Upper lobe of left lung (tissue), 6 donors: ENCODE measurements around the gene PRKCH. TPM values are rescaled to one million over a fixed set of nuclear protein-coding genes. Genes with fewer than 3 reads are reported as not detected.
"Not testable (repeated sequence)": the region's sequence is repeated elsewhere in the genome, so short reads cannot be mapped to it uniquely, and the experiment has no call there.

ENCODE experiments used
- ATAC-seq, 2 donors: fragments of 200-7000 bp; cut with Tn5 transposase; one replicate each; pipeline ENCODE4 v1.9.1; 2022; ENCODE audit warnings: mild to moderate bottlenecking in 2 of 2, moderate library complexity in 2 of 2; ENCODE audit not compliant: low FRiP score in 2 of 2
- DNase-seq, 2 donors: peaks; one replicate each; pipeline ENCODE4 v3.0.0-alpha.2; 2019 to 2020
- H3K27ac ChIP-seq, 4 donors: fragments of 200-600 bp; sonication (generic); one replicate each; pipeline ENCODE4 v1.5.1; 2016 to 2019
- H3K27me3 ChIP-seq, 4 donors: fragments of 200-600 bp; sonication (generic); one replicate each; pipeline ENCODE4 v1.5.1; 2017 to 2019
- H3K36me3 ChIP-seq, 4 donors: fragments of 200-600 bp; sonication (generic); one replicate each; pipeline ENCODE4 v1.5.1; 2016 to 2019
- H3K4me1 ChIP-seq, 4 donors: fragments of 200-600 bp; sonication (generic); one replicate each; pipeline ENCODE4 v1.5.1; 2018 to 2019
- H3K4me3 ChIP-seq, 4 donors: fragments of 200-600 bp; sonication (generic); one replicate each; pipeline ENCODE4 v1.5.1; 2017 to 2019; ENCODE audit warnings: mild to moderate bottlenecking in 2 of 4, moderate library complexity in 1 of 4
- H3K9me3 ChIP-seq, 4 donors: fragments of 200-600 bp; sonication (generic); one replicate each; pipeline ENCODE4 v1.5.1; 2018 to 2019
- CTCF ChIP-seq, 6 experiments: fragments of 450-650 bp in 4 of 6; fragments of 200-600 bp in 2 of 6; sonication (generic) in 2 of 6; IDR thresholded peaks; one replicate each; pipeline ENCODE4 v1.5.1; 2016 to 2019; ENCODE audit warnings: antibody characterized with exemption in 6 of 6
- EP300 ChIP-seq, 4 donors: sonication (generic); formaldehyde crosslinking; IDR thresholded peaks; one replicate each; pipeline ENCODE4 v1.5.1; 2017; ENCODE audit warnings: antibody characterized with exemption in 4 of 4, control low read depth in 2 of 4
- POLR2A ChIP-seq, 4 donors: fragments of 450-650 bp; IDR thresholded peaks; one replicate each; pipeline ENCODE4 v1.5.1; 2016 to 2017; ENCODE audit warnings: antibody characterized with exemption in 4 of 4, mild to moderate bottlenecking in 2 of 4
- POLR2AphosphoS5 ChIP-seq, 2 donors: sonication (generic); formaldehyde crosslinking; IDR thresholded peaks; one replicate each; pipeline ENCODE4 v1.5.1; 2017; ENCODE audit warnings: antibody characterized with exemption in 2 of 2
- WGBS, 2 donors: methylation state at CpG; one replicate each; pipeline ENCODE4 v1.1.5; 2017 to 2018; 5-methylcytosine and 5-hydroxymethylcytosine counted together
- total RNA-seq, 6 donors: library from RNA; depleted of rRNA in 4 of 6; stranded (reverse); fragments of >200 nt in 4 of 6; gene quantifications; one replicate each; pipeline versions ENCODE4 v1.1.0 to v1.2.1, GENCODE V29; 2016 to 2021
- donor health status: DM: no; HTN: no; CAD: no; lungs with moderate emphysema.
- donor health status: DM: no; HTN: yes; CAD: no; lungs with severe emphysema.

Gene PRKCH
- total RNA-seq, 6 donors from 2014 or later = 54.0 to 102 (median 76.6) TPM

- no peak overlapping the region for H3K27ac ChIP-seq
- H3K27me3 ChIP-seq = no peaks in the 10 kb centered on the region
- ATAC-seq = no peak
- WGBS, 2 donors = 21 to 31% methylated on average over 2 of the region's 2 CpGs
- no peak overlapping the region for H3K4me3 ChIP-seq
- H3K36me3 ChIP-seq = no peaks in the 10 kb centered on the region
- TF ChIP-seq POLR2AphosphoS5 (IDR thresholded peaks at IDR 0.05) = no peak
- TF ChIP-seq EP300 (IDR thresholded peaks at IDR 0.05) = no peak
- TF ChIP-seq CTCF (IDR thresholded peaks at IDR 0.05) = no peak
- TF ChIP-seq POLR2A (IDR thresholded peaks at IDR 0.05) = no peak
- peaks cover 0 to 7% (median 2%) of the 10 kb centered on the region in 4 donors for H3K4me1 ChIP-seq
- DNase-seq = no peak
- H3K9me3 ChIP-seq = no peaks in the 10 kb centered on the region
These were observed 21.2 kb upstream of the PRKCH start for GRCh38 chr14:61300209-61300608.

- no peaks in the 10 kb centered on the region for H3K9me3 ChIP-seq
- DNase-seq (no peak), ATAC-seq (no peak)
- H3K4me1 ChIP-seq = peaks cover 0 to 7% (median 2%) of the 10 kb centered on the region in 4 donors
- H3K4me3 ChIP-seq = no peak overlapping the region
- no peaks in the 10 kb centered on the region for H3K36me3 ChIP-seq
- no peaks in the 10 kb centered on the region for H3K27me3 ChIP-seq
- H3K27ac ChIP-seq = no peak overlapping the region
- WGBS, 2 donors = 93 to 96% methylated on average over 7 of the region's 7 CpGs
- TF ChIP-seq POLR2AphosphoS5 (IDR thresholded peaks at IDR 0.05) (no peak), CTCF (IDR thresholded peaks at IDR 0.05) (no peak), EP300 (IDR thresholded peaks at IDR 0.05) (no peak), POLR2A (IDR thresholded peaks at IDR 0.05) (no peak)
These were observed 20.6 kb upstream of the PRKCH start for GRCh38 chr14:61300754-61301153.

- WGBS, 2 donors = 98 to 100% methylated on average over 2 of the region's 2 CpGs
- no peaks in the 10 kb centered on the region for H3K27me3 ChIP-seq
- no peak for DNase-seq
- H3K36me3 ChIP-seq = no peaks in the 10 kb centered on the region
- no peak overlapping the region for H3K4me3 ChIP-seq
- no peaks in the 10 kb centered on the region for H3K9me3 ChIP-seq
- no peak overlapping the region for H3K27ac ChIP-seq
- no peak for TF ChIP-seq CTCF (IDR thresholded peaks at IDR 0.05)
- TF ChIP-seq POLR2A (IDR thresholded peaks at IDR 0.05) = no peak
- TF ChIP-seq POLR2AphosphoS5 (IDR thresholded peaks at IDR 0.05) = no peak
- no peak for TF ChIP-seq EP300 (IDR thresholded peaks at IDR 0.05)
- ATAC-seq = no peak
- H3K4me1 ChIP-seq = peaks cover 0 to 16% (median 2%) of the 10 kb centered on the region in 4 donors
These were observed 16.7 kb upstream of the PRKCH start for GRCh38 chr14:61304688-61305087.

GRCh38 chr14:61308198-61308597, 13.2 kb upstream of the PRKCH start:
- TF ChIP-seq CTCF (IDR thresholded peaks at IDR 0.05) (no peak), POLR2A (IDR thresholded peaks at IDR 0.05) (no peak), POLR2AphosphoS5 (IDR thresholded peaks at IDR 0.05) (peak in 1 of 2 donors; percentile 64)
- DNase-seq (no peak), ATAC-seq (no peak)
- peaks cover 0 to 7% (median 6%) of the 10 kb centered on the region in 4 donors for H3K9me3 ChIP-seq
- peak overlapping the region in 1 of 4 donors; percentile 45 for H3K27ac ChIP-seq
- 24 to 32% methylated on average over 3 of the region's 3 CpGs for WGBS, 2 donors
- no peaks in the 10 kb centered on the region for H3K36me3 ChIP-seq
- peaks cover 0 to 16% (median 2%) of the 10 kb centered on the region in 4 donors for H3K4me1 ChIP-seq
- H3K27me3 ChIP-seq = no peaks in the 10 kb centered on the region
- no peak overlapping the region for H3K4me3 ChIP-seq

GRCh38 chr14:61308701-61309100, 12.7 kb upstream of the PRKCH start:
- not testable (repeated sequence) for DNase-seq, H3K9me3 ChIP-seq, H3K4me3 ChIP-seq, H3K36me3 ChIP-seq, ATAC-seq, H3K27me3 ChIP-seq
- peaks cover 0 to 16% (median 2%) of the 10 kb centered on the region in 4 donors for H3K4me1 ChIP-seq
- WGBS, 2 donors = 87 to 90% methylated on average over 4 of the region's 4 CpGs
- peak overlapping the region in 1 of 4 donors; percentile 45 for H3K27ac ChIP-seq
